ENCODE measurements around the gene TADA2A.
"Not testable (repeated sequence)": the region's sequence is repeated elsewhere in the genome, so short reads cannot be mapped to it uniquely, and the experiment has no call there.

Gene TADA2A

DNA sequence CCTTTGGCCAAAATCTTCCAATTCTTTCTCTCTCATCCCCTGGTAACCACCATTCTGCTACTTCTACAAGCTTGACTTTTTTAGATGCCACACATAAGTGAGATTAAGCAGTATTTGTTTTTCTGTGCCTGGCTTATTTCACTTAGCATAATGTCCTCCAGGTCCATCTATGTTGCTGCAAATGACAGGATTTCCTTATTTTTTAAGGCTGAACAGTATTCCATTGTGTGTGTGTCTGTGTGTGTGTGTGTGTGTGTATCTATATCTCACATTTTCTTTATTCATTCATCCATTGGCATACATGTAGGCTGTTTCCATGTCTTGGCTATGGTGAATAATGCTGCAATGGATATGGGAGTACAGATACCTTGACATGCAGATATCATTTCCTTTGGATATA is 6.2 kb upstream of the TADA2A start:
- no peak for DNase-seq

GRCh38 chr17:37405522-37405921 is 1.2 kb upstream of the TADA2A start:
- DNase-seq = not testable (repeated sequence)

DNA sequence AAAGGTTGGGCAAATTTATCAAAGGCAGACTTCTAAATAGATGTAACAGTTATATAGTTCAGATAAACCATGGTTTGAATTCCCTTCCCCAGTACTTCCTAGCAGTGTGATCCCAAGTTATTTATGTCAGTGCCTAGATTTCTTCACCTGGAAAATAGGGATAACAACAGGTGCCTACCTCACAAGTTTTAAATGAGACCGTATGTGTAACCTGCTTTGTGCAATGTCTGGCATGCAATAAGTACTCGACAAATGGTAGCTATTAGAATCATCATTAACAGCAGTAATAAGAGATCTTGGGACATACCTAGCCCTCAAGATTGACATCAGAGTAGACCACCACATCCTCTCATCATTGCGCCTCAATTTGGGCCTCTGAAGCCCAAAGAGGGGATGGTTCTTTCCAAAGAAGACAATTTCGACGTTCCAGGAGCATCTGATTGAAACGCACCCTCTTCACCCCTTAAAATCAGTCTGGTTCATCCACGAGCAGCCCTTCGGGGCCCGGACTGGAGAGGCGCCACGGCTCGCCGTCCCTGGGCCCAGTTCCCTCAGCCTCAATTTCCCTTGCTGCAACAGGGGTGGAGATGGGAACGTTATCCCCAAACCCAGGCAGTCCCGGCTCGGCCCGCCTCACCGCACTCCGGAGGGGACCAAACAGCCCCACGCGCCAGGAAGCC is 591 bp upstream of the TADA2A start:
- DNase-seq = no peak

- not testable (repeated sequence) for DNase-seq
Measured at GRCh38 chr17:37408145-37408479, 1.4 kb downstream of the TADA2A start.

DNA sequence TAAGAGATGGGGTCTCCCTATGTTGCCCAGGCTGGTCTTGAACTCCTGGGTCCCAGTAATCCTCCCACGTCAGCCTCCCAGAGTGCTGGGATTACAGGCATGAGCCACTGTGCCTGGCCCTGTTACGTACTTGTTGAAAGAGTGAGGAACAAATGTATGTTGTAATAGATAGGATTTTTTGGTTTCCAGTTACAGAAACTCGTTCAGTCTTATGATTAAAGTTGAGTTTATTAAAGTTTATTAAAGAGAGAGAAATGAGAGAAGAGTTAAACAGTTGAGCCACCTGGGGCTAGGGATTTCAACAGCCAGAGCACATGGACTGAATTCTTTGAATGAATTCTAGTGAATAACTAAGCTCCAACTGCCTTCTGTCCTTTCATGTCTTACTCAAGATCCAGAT is 3.7 kb downstream of the TADA2A start:
- DNase-seq = no peak

- DNase-seq = no peak
Measured at GRCh38 chr17:37413875-37414519, 7.3 kb downstream of the TADA2A start.

- DNase-seq = no peak
Measured at GRCh38 chr17:37417852-37418251, 11.2 kb downstream of the TADA2A start.

- no peak for DNase-seq
Measured at GRCh38 chr17:37422971-37423625, 16.4 kb downstream of the TADA2A start.

- no peak for DNase-seq
Measured at GRCh38 chr17:37425268-37425667, 18.6 kb downstream of the TADA2A start.

DNA sequence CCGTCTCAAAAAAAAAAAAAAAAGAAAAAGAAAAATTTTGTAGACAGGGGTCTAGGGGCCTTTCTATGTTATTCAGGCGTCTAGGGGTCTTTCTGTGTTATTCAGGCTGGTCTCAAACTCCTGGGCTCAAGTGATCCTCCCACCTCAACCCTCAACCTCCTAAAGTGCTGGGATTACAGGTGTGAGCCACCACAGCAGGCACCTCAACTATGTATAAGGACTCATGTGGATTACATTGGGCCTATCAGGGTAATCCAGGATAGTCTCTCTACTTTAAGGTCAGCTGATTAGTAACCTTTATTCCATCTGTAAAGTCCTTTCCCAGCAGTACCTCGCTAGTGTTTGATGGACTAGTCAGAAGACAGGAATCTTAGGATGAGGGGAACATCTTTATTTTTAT is 22.4 kb downstream of the TADA2A start:
- DNase-seq = no peak

GRCh38 chr17:37429453-37429852 is 22.8 kb downstream of the TADA2A start:
- DNase-seq = no peak

DNA sequence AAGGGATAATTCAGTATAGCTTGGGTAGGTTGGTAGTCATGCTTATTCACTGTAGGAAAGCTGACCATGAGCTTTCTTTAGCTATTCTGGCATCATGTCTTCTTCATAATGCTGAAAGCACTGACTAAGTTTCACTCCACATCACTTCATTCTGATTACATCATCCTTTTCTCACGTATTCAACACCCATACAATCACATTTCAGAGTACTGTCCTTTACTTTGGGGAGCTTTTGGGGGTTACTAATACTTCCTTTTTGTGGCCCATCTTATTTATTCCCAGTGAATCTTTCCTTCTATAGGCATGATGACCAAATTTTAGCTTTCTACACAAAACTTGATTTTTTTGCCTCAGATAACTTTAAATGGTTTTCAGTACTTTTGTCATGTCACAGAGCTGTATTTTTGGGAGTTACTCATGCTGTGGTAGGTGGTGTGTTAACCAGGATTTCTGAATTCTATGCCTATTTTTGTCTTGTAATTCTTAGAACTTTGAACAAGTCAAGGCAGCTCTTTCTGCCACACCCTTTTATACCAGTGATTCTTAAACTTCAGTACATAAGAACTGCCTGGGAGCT is 23.5 kb downstream of the TADA2A start:
- no peak for DNase-seq

DNA sequence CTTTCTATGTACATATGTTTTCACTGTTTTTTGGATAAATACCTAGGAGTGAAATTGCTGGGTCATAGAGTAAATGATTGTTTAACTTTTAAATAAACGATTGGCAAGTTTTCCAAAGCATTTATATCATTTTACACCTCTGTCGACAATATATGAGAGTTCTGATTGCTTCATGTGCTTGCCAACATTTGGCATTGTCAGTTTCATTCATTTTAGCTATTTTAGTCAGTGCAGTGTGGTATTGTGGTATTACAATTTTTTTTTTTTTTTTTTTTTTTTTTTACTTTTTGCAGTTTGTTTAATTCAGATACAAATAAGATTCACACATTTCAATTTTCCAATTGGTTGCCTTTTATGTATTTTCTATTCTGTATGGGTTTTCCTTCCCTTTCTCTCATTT is 26.0 kb downstream of the TADA2A start:
- no peak for DNase-seq

- no peak for DNase-seq
Measured at GRCh38 chr17:37438141-37438540, 31.5 kb downstream of the TADA2A start.

- no peak for DNase-seq
Measured at GRCh38 chr17:37440424-37440823, 33.7 kb downstream of the TADA2A start.

- DNase-seq = not testable (repeated sequence)
Measured at GRCh38 chr17:37441369-37442014, 34.8 kb downstream of the TADA2A start.

DNA sequence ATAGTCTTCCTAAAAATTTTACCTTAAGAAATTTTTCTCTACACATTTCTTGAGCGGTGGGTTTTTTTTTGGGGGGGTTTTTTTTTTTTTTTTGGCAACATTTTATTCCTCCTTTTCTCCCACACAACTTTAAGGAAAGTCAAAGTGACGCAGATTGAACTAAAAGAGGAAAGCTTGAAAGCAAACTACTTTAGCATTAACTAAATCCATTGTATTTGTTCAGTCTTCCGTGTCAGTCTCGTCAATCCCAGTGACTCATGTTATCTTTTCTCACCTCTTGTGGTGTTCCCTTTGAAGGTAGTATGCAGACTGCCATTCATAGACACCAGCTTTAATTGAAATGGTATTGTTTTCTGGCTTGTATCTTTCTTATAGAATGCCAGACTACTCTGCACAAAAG is 39.3 kb downstream of the TADA2A start:
- no peak for DNase-seq

- no peak for DNase-seq
Measured at GRCh38 chr17:37447641-37448040, 41.0 kb downstream of the TADA2A start.

DNA sequence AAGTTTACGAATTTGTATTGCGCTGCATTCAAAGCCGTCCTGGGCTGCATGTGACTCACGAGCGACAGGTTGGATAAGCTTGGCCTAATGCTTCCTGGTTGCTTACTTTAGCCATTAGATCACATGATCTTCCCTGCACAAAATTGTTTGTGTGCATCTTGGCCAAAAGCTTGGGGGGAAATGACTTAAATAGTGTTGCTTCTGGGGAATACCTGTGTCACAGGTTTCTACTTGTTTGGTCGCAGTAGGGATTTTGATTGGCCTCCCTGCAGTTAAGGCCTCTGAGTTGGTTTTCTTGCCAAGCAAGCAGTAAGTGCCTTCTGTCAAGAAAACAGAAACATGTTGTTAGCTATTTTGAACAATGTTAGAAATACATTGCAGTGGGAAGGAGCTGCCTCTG is 43.4 kb downstream of the TADA2A start:
- DNase-seq = no peak

DNA sequence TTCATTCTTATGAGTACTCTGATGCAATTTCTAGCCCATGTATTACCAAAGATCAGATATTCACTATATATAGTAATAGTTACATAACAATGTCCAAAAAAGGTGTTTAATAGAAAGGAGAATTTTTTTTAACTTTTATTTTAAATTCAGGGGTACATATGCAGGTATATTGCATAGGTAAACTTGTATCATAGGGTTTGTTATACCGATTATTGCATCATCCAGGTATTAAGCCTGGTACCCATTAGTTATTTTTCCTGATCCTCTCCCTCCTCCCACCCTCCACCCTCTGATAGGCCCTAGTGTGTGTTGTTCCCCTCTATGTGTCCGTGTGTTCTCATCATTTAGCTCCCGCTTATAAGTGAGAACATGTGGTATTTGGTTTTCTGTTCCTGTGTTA is 51.1 kb downstream of the TADA2A start:
- DNase-seq = not testable (repeated sequence)

GRCh38 chr17:37458805-37459204 is 52.1 kb downstream of the TADA2A start:
- no peak for DNase-seq

DNA sequence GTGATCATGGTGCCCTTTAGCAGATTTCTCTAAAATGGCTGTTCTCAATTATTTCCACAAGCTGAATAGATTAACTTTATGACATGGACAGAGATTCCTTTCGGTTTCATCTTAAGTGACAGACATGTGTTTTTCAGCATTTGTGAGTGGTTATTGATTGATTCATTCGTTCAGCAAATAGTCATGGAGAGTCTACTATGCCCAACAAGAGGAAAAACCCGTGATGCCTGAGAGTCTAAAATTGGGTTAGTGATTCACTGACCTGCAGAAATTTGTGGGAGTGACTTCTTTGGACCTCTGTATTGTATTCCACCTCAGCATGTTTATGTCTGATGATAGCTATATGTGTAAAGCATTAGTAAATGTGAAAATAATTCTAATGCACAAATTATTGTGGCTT is 55.0 kb downstream of the TADA2A start:
- no peak for DNase-seq

DNA sequence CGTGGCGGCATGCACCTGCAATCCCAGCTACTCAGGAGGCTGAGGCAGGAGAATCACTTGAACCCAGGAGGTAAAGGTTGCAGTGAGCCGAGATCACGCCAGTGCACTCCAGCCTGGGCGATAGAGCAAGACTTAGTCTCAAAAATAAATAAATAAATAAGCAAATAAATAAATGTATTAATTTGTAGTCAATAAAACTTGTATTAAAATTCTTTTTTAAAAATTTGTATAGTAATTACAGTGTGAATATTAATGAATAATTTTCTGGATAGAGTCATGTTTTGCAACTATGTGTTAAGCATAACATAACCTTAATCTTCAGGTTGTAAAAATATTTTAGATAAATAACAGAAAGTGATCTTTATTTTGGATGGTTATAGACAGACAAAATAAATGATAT is 55.8 kb downstream of the TADA2A start:
- DNase-seq = no peak

DNA sequence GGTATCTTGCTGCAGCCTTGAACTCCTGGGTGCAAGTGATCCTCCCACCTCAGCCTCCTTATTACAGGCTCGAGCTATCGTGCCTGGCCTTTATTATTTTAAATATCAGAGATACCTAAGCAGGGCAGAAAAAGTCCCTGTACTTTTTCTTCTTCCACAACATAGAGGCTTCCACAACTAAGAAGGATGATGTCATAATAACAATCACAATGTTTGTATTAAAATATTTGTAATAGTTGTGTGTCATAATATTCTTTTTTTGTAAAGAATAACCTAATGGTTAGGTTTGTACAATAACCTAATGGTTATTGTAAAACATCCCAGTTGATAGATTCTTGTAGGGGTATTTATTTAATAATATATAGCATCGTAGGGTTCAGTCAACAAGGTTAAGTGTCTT is 56.4 kb downstream of the TADA2A start:
- DNase-seq = no peak

Measured in NK-92 treated with Interleukin-12 subunit alpha and Interleukin-12 subunit beta, amount 100 ng/mL, for 24 hours (cell line).